ENCODE measurements around the gene CHURC1. TPM values are rescaled to one million over a fixed set of nuclear protein-coding genes. Genes with fewer than 3 reads are reported as not detected.

CHURC1 gene
- total and polyA plus RNA-seq, 2 of the 4 experiments (the other 2 are of a cell fraction) = 38.0 to 69.5 TPM

DNA sequence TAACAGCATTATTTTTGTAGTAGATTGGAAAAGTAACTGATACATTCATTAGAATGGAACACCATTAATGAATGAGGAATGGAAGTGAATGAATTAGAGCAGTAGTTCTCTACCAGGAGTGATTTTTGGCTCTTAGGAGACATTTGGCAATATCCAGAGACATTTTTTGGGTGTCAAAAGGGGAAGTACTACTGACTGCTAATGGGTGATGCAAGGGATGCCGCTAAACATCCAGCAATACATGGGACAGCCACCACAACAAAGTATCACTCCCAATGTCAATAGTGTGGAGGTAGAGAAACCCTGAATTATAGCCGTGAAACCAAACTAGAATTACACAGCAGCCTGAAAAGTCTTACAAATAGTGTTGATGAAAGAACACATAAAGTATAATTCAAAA, 1.5 kb downstream of the CHURC1 start:
- Histone ChIP-seq H3K79me1 (ENCODE audit: low read depth in 1 of 2, low read length in 2 of 2) (peaks cover 25 to 44% of the 10 kb centered on the region in 2 experiments), H3K23ac (ENCODE audit: low read depth, low read length) (no peak overlapping the region), H3K4me3 (ENCODE audit: insufficient read depth, low read depth, low read length) (no peak overlapping the region), H3K9me1 (ENCODE audit: insufficient read depth, low read length) (peaks cover 12% of the 10 kb centered on the region), H3K27me3 (ENCODE audit: control insufficient read depth, insufficient read depth, low read length) (no peaks in the 10 kb centered on the region), H3K4me1 (ENCODE audit: control insufficient read depth, insufficient read depth, low read length) (peaks cover 6% of the 10 kb centered on the region), H2BK15ac (ENCODE audit: low read depth, low read length) (no peak overlapping the region), H3K56ac (ENCODE audit: extremely low read depth, insufficient read depth, low read length) (no peak overlapping the region), H3K27ac (ENCODE audit: insufficient read depth, low read length) (no peak overlapping the region), H3K4me2 (ENCODE audit: low read depth, low read length) (no peak overlapping the region; the same call in 1 of the 2 replicates), H4K20me1 (ENCODE audit: insufficient read depth, low read length) (peaks cover 18% of the 10 kb centered on the region), H4K8ac (ENCODE audit: low read depth in 2 of 2, low read length in 2 of 2) (no peak overlapping the region), H2AK5ac (ENCODE audit: low read depth, low read length) (no peak overlapping the region), H3K18ac (ENCODE audit: low read depth, low read length) (no peak overlapping the region), H3K4ac (ENCODE audit: low read depth, low read length) (no peak overlapping the region), H3K9me3 (ENCODE audit: control insufficient read depth, insufficient read depth, low read length) (no peaks in the 10 kb centered on the region), H4K5ac (ENCODE audit: low read depth, low read length) (no peak overlapping the region), H2BK5ac (ENCODE audit: low read depth, low read length, poor library complexity, severe bottlenecking) (no peak overlapping the region), H2BK120ac (ENCODE audit: low read depth, low read length) (no peak overlapping the region), H3K14ac (replicated peaks; ENCODE audit: low read depth, low read length) (no peak overlapping the region), H3K36me3 (ENCODE audit: control insufficient read depth, insufficient read depth, low read length) (no peaks in the 10 kb centered on the region), H2AFZ (replicated peaks; ENCODE audit: low read length, poor library complexity) (no peak overlapping the region), H2AK9ac (replicated peaks; ENCODE audit: low read depth, low read length, poor library complexity) (no peak overlapping the region), H3K9ac (ENCODE audit: low read depth, low read length) (no peak overlapping the region), H4K91ac (ENCODE audit: insufficient read depth, low read depth, low read length) (no peak overlapping the region), H2BK20ac (ENCODE audit: low read depth, low read length) (no peak overlapping the region)
- BruUV-seq (replicated peaks) = no TSS peak
- DNase-seq (no peak), ATAC-seq (ENCODE audit: low read depth) (no peak)
- intact Hi-C loops (cut with micrococcal nuclease) = no loop called here
- ChIA-PET POLR2A (ENCODE audit: unreplicated experiment) (no interaction called here), CTCF (no interaction called here)
- dilution Hi-C loops (cut with HindIII; ENCODE audit: low sequenced_read_pairs, unreplicated experiment) = no loop called here
- TF ChIP-seq CTCF (conservative IDR thresholded peaks at IDR 0.05; ENCODE audit: low read depth, low read length) (no peak), CHD1 (IDR thresholded peaks at IDR 0.05; ENCODE audit: low read depth, low read length) (no peak), RFX5 (IDR thresholded peaks at IDR 0.05; ENCODE audit: low read depth, low read length) (no peak), MAZ (IDR thresholded peaks at IDR 0.05; ENCODE audit: borderline replicate concordance, low read depth, low read length) (no peak), CEBPB (IDR thresholded peaks at IDR 0.05; ENCODE audit: low read depth, low read length) (no peak), RAD21 (IDR thresholded peaks at IDR 0.05; ENCODE audit: low read length) (no peak), USF2 (IDR thresholded peaks at IDR 0.05; ENCODE audit: low read depth, low read length) (no peak), RCOR1 (IDR thresholded peaks at IDR 0.05; ENCODE audit: insufficient replicate concordance, low read length) (no peak), MAFK (IDR thresholded peaks at IDR 0.05; ENCODE audit: low read depth, low read length) (no peak), SMC3 (IDR thresholded peaks at IDR 0.05; ENCODE audit: low read depth, low read length) (no peak), BHLHE40 (IDR thresholded peaks at IDR 0.05; ENCODE audit: low read depth, low read length) (no peak), POLR2A (IDR thresholded peaks at IDR 0.05; ENCODE audit: low read depth, low read length) (no peak), MXI1 (IDR thresholded peaks at IDR 0.05; ENCODE audit: borderline replicate concordance, low read depth, low read length) (no peak), NFE2L2 (IDR thresholded peaks at IDR 0.05; ENCODE audit: low read depth, low read length) (no peak), FOS (IDR thresholded peaks at IDR 0.05; ENCODE audit: low read depth, low read length) (no peak)
- TF ChIP-seq, protein P1, sequence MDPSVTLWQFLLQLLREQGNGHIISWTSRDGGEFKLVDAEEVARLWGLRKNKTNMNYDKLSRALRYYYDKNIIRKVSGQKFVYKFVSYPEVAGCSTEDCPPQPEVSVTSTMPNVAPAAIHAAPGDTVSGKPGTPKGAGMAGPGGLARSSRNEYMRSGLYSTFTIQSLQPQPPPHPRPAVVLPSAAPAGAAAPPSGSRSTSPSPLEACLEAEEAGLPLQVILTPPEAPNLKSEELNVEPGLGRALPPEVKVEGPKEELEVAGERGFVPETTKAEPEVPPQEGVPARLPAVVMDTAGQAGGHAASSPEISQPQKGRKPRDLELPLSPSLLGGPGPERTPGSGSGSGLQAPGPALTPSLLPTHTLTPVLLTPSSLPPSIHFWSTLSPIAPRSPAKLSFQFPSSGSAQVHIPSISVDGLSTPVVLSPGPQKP (IDR thresholded peaks at IDR 0.05; ENCODE audit: borderline replicate concordance, low read depth, low read length) = no peak
- in situ Hi-C loops (cut with MboI; ENCODE audit: low sequenced_read_pairs) = loop anchor here (25.0 kb wide), 1 partner anchor 378 kb away; the partner anchor contains the start of genes HSPA2 and PPP1R36
- WGBS, 2 experiments (ENCODE audit: extremely low coverage in 2 of 2, insufficient read length in 1 of 2) = no CpG with 5 or more reads among the region's 2 CpGs
